Activated CD4-positive, alpha-beta T cell treated with anti-CD3 and anti-CD28 coated beads, Interleukin-2, amount 10 ng/mL, durations not matched to agents 7 days and 5 days (primary cell): Measurements from ENCODE around the gene INSIG1. TPM values are rescaled to one million over a fixed set of nuclear protein-coding genes. Genes with fewer than 3 reads are reported as not detected.

ENCODE experiments used
- CTCF ChIA-PET: fragments of 350-600 bp; sonication (Branson Sonifier 250); formaldehyde crosslinking; loops from one replicate; lab custom pipeline; 2021; ENCODE audit warnings: antibody characterized with exemption; lab: Charles Lee
- POLR2A ChIA-PET: fragments of 350-600 bp; sonication (Branson Sonifier 250); formaldehyde crosslinking; loops from one replicate; lab custom pipeline; 2021; ENCODE audit warnings: antibody characterized with exemption; lab: Charles Lee
- DNase-seq: peaks from one replicate; pipeline ENCODE4 v3.0.0-alpha.2; 2020
- H3K27ac Mint-ChIP-seq: one replicate; pipeline ENCODE4 v1.8.0; 2021; ENCODE audit warnings: mild to moderate bottlenecking, moderate library complexity, mixed read lengths
- H3K27me3 Mint-ChIP-seq: one replicate; pipeline ENCODE4 v1.8.0; 2021; ENCODE audit warnings: mixed read lengths
- H3K36me3 Mint-ChIP-seq: one replicate; pipeline ENCODE4 v1.8.0; 2021; ENCODE audit warnings: low read depth, mixed read lengths
- H3K4me1 Mint-ChIP-seq: one replicate; pipeline ENCODE4 v1.8.0; 2021; ENCODE audit warnings: mixed read lengths
- H3K4me3 Mint-ChIP-seq: one replicate; pipeline ENCODE4 v1.8.0; 2021; ENCODE audit warnings: mild to moderate bottlenecking, moderate library complexity, mixed read lengths
- H3K9me3 Mint-ChIP-seq: one replicate; pipeline ENCODE4 v1.8.0; 2021; ENCODE audit warnings: mixed read lengths
- total RNA-seq, 2 experiments: library from RNA; stranded (reverse); gene quantifications; one replicate each; pipeline ENCODE4 v1.2.3, GENCODE V29; 2021

Gene INSIG1
- total RNA-seq, 2 experiments from 2014 or later = 69.3 to 71.2 TPM

DNA sequence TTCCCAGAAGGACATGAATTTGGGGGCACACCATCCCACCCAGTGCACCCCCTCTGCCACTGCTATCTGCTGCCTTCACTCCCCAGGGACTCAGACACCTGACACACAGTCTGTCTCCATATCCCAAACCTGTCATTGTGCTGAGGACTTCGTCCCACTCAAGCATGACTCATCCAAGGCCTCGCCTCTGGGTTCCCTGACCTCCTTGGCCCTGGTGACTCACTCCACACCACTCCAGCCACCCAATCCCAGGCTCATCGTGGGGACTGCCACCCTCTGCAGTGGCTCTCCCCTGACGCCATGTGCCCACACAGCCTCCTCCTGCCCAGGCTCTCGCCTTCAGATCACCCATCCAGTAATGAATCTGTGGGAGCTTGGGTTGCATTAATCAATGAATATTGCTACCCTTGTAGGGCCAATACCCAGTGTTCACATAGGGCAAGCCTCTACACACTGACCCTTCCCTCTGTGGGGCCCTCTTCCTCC is 6.6 kb upstream of the INSIG1 start:
- ChIA-PET CTCF (interaction anchor here (0.6 kb wide), 1 partner anchor 57 kb away, joined by 3 read pairs; no protein-coding TSS in a partner anchor), POLR2A (no interaction called here)
- Mint-ChIP-seq H3K4me1 (peaks cover 50% of the 10 kb centered on the region), H3K9me3 (peaks cover 9% of the 10 kb centered on the region), H3K27ac (no peak overlapping the region), H3K27me3 (peaks cover 3% of the 10 kb centered on the region), H3K4me3 (no peak overlapping the region), H3K36me3 (peaks cover 4% of the 10 kb centered on the region)
- DNase-seq = no peak

DNA sequence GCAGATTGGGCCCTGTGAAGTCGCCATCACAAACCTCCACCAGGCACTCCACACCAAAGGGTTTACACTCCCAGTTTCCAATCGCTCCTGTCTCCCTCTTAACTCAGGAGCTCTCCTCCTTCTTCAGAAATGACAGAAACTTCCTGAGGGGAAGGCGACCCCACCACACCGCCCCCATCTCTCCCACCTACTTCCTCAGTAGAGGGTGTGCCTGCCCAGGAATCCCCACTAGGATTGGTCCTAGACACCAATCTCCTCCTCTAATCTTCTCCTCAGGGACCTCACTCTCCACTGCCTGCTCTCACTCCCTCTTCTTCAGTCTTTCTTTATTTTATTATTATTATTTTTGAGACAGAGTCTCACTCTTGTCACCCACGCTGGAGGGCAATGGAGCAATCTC is 5.9 kb upstream of the INSIG1 start:
- POLR2A ChIA-PET = no interaction called here
- CTCF ChIA-PET = interaction anchor here (0.6 kb wide), 1 partner anchor 57 kb away, joined by 3 read pairs; no protein-coding TSS in a partner anchor

DNA sequence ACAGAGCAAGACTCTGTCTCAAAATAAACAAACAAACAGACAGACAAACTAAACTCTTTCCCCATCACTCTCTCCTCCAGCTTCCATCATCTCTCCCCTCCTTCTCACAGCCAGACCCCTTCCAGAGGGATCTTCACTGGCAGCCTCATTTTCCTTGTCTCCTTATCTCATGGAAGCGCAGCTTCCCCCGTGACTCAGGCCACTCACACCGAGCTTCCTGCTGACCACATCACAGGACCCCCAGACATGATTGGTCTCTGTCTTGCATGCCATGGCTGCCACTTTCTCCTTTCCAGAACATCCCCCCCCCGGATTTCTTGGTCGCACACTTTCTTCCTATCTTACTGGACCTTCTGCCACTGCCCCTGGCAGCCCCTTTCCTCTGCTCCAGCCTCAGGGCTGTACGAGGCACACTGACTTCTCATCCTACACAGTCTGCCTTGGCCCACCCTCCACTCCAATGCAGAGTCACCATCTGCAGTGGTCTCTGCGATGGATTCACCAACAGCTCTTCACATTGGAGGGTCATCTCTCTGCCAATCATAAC is 4.9 kb upstream of the INSIG1 start:
- Mint-ChIP-seq H3K4me3 (no peak overlapping the region), H3K9me3 (peaks cover 3% of the 10 kb centered on the region), H3K27me3 (peaks cover 3% of the 10 kb centered on the region), H3K27ac (no peak overlapping the region), H3K4me1 (peaks cover 42% of the 10 kb centered on the region), H3K36me3 (peaks cover 3% of the 10 kb centered on the region)
- POLR2A ChIA-PET = no interaction called here
- DNase-seq = no peak
- CTCF ChIA-PET = interaction anchor here (1.3 kb wide), 1 partner anchor 9 kb away, joined by 4 read pairs; no protein-coding TSS in a partner anchor

More for the DNA sequence above, 5.9 kb upstream of the INSIG1 start:
- Mint-ChIP-seq H3K9me3 (peaks cover 4% of the 10 kb centered on the region), H3K27ac (no peak overlapping the region), H3K4me3 (no peak overlapping the region), H3K36me3 (peaks cover 3% of the 10 kb centered on the region), H3K27me3 (peaks cover 3% of the 10 kb centered on the region), H3K4me1 (peaks cover 50% of the 10 kb centered on the region)
- no peak for DNase-seq

DNA sequence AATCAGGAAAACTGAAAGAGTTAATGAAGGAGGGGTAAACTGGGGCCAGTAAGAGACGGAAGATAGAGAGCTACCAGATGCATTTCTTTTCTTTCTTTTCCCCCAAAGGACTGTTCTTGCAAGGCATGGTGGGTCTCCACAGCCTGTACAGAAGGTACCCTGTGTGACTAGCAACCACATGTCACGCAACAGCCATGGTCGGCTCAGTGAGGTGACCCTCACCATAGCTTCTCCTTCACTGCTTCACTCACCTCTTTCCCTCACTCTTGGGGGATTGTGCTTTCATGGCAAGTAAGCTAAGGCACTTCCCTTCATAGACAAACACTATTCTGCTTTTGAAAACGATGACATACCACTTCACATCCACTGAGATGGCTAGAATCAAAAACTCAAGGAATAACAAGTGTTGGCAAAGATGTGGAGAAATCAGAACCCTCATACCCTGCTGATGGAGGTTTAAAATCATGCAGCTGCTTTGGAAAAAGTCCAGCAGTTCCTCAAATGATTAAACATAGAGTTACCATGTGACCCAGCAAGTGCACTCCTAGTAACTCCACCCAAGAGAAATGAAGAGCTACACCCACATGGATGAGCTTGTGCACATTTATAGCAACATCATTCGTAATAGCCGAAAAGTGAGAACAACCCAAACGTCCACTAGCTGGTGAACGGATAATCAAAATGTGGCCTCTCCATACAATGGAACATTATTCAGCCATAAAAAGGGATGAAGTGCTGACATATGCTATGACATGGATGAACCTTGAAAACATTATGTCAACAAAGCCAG is 3.8 kb upstream of the INSIG1 start:
- peaks cover 3% of the 10 kb centered on the region for H3K27me3 Mint-ChIP-seq
- no peak overlapping the region for H3K4me3 Mint-ChIP-seq
- no peak for DNase-seq
- peaks cover 3% of the 10 kb centered on the region for H3K9me3 Mint-ChIP-seq
- H3K36me3 Mint-ChIP-seq = peaks cover 6% of the 10 kb centered on the region
- H3K27ac Mint-ChIP-seq = no peak overlapping the region
- CTCF ChIA-PET = interaction anchor here (1.1 to 3.5 kb wide), 2 partner anchors 15 to 51 kb away, joined by 3 to 12 read pairs; no protein-coding TSS in a partner anchor
- POLR2A ChIA-PET = interaction anchor here (0.6 kb wide), 1 partner anchor 434 kb away, joined by 4 read pairs; no protein-coding TSS in a partner anchor
- H3K4me1 Mint-ChIP-seq = peaks cover 33% of the 10 kb centered on the region

DNA sequence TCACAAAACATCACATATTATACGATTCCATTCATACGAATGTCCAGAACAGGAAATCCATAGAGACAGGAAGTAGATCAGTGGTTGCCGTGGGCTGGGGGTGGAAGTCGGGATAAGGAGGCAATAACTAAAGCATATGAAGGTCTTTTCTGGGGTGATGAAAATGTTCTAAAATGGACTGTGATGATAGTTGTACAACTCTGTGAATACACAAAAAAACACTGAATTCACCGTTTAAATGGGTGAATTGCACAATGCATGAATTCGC is 3.2 kb upstream of the INSIG1 start:
- CTCF ChIA-PET = interaction anchor here (1.1 to 3.5 kb wide), 2 partner anchors 15 to 51 kb away, joined by 3 to 12 read pairs; no protein-coding TSS in a partner anchor
- no peak overlapping the region for H3K27ac Mint-ChIP-seq
- H3K4me3 Mint-ChIP-seq = no peak overlapping the region

DNA sequence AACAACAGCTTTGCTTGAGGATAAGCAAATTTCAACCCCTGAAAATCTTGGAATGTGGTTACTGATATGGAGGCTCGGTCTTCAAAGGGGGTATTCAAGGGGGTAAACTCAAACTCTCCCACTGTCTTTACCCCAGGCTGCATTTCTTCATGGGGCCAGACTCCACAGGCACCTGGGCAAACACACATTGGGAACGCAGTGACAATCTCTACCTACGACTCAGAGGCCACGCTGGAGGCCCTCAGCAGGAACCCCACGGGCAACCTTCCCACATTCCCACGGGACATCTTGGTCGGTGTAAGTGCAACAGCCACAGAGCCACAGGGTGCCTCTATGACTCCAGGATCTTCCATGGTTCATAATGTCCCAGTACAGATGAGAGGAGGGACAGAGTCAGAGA is 2.2 kb upstream of the INSIG1 start:
- peaks cover 3% of the 10 kb centered on the region for H3K27me3 Mint-ChIP-seq
- H3K36me3 Mint-ChIP-seq = peaks cover 19% of the 10 kb centered on the region
- no peak for DNase-seq
- H3K4me1 Mint-ChIP-seq = peaks cover 42% of the 10 kb centered on the region
- no peak overlapping the region for H3K4me3 Mint-ChIP-seq
- CTCF ChIA-PET = interaction anchor here (2.2 to 3.5 kb wide), 2 partner anchors 8 to 49 kb away, joined by 8 to 12 read pairs; no protein-coding TSS in a partner anchor
- POLR2A ChIA-PET = no interaction called here
- H3K9me3 Mint-ChIP-seq = peaks cover 3% of the 10 kb centered on the region
- H3K27ac Mint-ChIP-seq = peak overlapping the region; percentile 20

More for the DNA sequence above, 3.2 kb upstream of the INSIG1 start:
- POLR2A ChIA-PET = no interaction called here
- Mint-ChIP-seq H3K9me3 (peaks cover 3% of the 10 kb centered on the region), H3K4me1 (peaks cover 33% of the 10 kb centered on the region), H3K36me3 (peaks cover 11% of the 10 kb centered on the region), H3K27me3 (peaks cover 3% of the 10 kb centered on the region)
- DNase-seq = no peak

DNA sequence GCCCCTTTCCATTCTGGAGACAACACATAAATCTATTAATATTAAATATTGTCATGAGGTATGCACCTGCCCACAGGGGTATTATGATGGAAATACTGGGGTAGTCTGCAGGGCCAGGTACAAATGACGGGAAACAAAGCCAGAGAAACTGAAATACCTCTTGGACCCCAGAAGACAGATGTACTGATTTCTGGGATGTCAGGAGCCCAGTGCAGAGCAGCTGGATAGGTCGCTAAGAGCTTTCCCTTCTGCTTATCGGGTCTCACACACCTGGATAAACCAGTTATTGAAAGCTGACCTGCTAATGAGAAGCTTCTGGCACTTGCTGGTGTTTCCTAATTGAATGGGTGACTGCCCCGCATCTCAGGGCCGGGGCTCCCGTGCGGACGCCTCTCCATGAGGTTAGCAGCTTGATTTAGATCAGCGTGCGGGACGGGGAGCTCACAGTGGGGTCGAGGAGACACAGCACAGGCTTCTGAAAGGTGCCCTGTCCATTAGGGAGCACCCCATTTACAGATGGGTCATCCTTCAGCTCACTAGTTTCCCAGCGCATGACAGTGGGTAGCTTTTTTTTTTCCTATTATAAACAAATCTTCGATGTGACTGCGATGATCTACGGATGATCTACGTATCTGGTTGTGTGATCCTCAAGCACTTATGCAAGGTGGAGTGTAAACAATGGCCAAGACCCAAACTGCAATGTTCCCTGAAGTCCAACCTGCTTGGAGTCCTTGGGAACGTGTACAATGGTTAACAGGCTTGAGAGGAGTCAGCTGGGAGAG is 1.5 kb upstream of the INSIG1 start:
- Mint-ChIP-seq H3K27ac (peak overlapping the region; percentile 93), H3K9me3 (peaks cover 3% of the 10 kb centered on the region), H3K4me3 (peak overlapping the region; percentile 65), H3K4me1 (peaks cover 46% of the 10 kb centered on the region), H3K36me3 (peaks cover 25% of the 10 kb centered on the region), H3K27me3 (peaks cover 3% of the 10 kb centered on the region)
- ChIA-PET POLR2A (interaction anchor here (2.4 kb wide), 1 partner anchor 91 kb away, joined by 13 read pairs; no protein-coding TSS in a partner anchor), CTCF (interaction anchor here (0.6 to 3.5 kb wide), 7 partner anchors 9 to 106 kb away, joined by 3 to 12 read pairs (median 4); no protein-coding TSS in a partner anchor)
- DNase-seq = no peak

DNA sequence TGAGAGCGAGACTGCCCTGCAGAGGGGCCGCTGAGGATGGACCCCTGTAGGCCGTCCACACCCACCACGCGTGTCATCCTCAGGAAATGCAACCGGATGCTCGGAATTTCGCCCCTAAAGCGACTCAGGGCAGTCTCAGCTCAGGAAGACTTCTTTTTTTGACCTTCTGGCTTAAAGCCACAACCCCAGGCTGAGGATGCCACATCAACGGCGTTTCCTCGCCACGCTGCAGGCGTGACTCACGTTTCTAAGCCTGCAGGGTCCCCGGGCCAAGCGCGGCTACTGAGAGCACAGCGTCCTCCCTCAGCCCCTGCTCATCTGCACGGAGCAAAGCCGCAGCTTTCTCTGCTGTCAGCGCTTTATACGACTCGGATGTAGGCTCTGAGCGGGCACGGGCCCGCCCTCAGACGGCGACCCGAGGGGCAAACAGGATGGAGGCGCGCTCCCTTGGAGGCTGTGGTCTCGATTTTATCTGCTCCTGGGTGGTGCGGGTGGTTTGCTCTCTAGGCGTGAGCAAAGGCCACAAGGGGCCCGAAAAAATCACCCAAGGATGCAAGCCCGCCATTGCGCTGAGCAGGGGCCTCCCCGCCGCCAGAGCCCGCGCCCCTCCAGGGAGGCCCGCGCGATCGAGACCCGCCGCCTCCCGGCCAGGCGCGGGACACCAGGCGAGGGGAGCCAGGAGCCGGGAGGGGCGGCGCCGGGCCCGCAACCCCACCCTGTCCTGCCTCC is 726 bp upstream of the INSIG1 start:
- Mint-ChIP-seq H3K9me3 (peaks cover 3% of the 10 kb centered on the region), H3K4me1 (peaks cover 45% of the 10 kb centered on the region), H3K36me3 (peaks cover 30% of the 10 kb centered on the region), H3K27ac (peak overlapping the region; percentile 93), H3K4me3 (peak overlapping the region; percentile 65), H3K27me3 (peaks cover 3% of the 10 kb centered on the region)
- ChIA-PET POLR2A (interaction anchor here (0.6 to 2.4 kb wide), 3 partner anchors 11 to 123 kb away, joined by 4 to 13 read pairs (median 5); no protein-coding TSS in a partner anchor), CTCF (interaction anchor here (0.8 to 3.5 kb wide), 12 partner anchors 10 to 107 kb away, joined by 3 to 14 read pairs (median 4); no protein-coding TSS in a partner anchor)
- DNase-seq = peak; percentile 89

DNA sequence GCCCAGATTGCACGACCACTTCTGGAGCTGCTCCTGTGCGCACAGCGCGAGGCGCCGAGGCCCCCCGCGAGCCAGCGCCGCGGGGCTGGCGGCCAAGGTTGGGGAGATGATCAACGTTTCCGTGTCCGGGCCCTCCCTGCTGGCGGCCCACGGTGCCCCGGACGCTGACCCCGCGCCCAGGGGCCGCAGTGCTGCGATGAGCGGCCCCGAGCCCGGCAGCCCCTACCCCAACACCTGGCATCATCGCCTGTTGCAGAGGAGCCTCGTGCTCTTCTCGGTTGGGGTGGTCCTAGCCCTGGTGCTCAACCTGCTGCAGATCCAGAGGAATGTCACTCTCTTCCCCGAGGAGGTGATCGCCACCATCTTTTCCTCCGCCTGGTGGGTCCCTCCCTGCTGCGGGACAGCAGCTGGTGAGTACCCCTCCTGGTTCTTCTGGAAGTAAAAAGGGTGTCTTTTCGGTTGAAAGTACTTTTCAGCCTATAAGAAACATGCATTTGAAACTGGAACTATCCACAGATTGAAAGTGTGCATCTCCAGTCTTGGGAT is 683 bp downstream of the INSIG1 start:
- Mint-ChIP-seq H3K4me1 (peaks cover 47% of the 10 kb centered on the region), H3K27me3 (no peaks in the 10 kb centered on the region), H3K27ac (peak overlapping the region; percentile 97), H3K9me3 (peaks cover 3% of the 10 kb centered on the region), H3K36me3 (peaks cover 35% of the 10 kb centered on the region), H3K4me3 (peak overlapping the region; percentile 89)
- CTCF ChIA-PET = interaction anchor here (0.9 to 2.8 kb wide), 9 partner anchors 23 to 295 kb away, joined by 3 to 14 read pairs (median 4); partner anchors contain the start of gene PAXIP1
- peak; percentile 19 for DNase-seq
- POLR2A ChIA-PET = interaction anchor here (0.8 to 2.4 kb wide), 3 partner anchors 93 to 346 kb away, joined by 3 to 13 read pairs (median 9); partner anchors contain the start of gene RBM33

DNA sequence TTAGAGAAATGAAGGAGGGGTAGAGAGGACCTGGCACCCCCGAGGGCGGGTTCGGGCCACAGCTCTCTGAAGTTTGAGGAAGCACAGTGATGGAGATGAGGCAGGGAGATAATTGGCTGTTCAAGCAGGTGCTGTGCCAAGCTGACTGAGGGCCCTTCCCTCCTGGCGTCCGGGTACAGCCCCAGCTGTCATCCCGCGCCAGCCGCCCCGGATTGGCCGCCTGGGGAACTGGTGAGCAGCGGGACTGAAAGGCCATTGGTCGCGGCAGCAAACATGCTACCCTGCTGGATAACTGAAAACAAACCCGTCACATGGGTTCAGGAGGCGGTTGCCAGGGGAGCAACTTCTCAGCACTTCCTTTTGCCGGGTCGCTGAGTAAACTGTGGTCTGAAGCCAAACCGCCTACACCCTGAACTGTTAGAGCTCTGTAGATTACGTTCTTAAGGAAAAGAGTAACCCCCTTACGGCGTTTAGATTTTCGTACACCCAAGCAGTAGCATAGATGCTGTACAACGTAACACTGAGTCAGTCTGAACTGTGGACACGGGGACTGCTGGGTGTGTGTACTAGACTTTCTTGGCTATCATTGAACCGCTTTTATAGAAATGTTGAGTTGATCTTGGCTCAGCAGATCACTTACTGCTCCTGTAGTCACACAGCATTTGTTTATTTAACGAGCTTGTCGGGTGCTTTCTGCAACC is 1.3 kb downstream of the INSIG1 start:
- peaks cover 51% of the 10 kb centered on the region for H3K4me1 Mint-ChIP-seq
- peaks cover 41% of the 10 kb centered on the region for H3K36me3 Mint-ChIP-seq
- H3K4me3 Mint-ChIP-seq = peak overlapping the region; percentile 89
- peak; percentile 98 for DNase-seq
- peaks cover 3% of the 10 kb centered on the region for H3K9me3 Mint-ChIP-seq
- ChIA-PET CTCF (interaction anchor here (0.7 to 2.8 kb wide), 8 partner anchors 24 to 296 kb away, joined by 3 to 14 read pairs (median 4); partner anchors contain the start of gene PAXIP1), POLR2A (interaction anchor here (0.8 to 1.6 kb wide), 3 partner anchors 92 to 345 kb away, joined by 3 to 9 read pairs (median 3); partner anchors contain the start of gene RBM33)
- no peaks in the 10 kb centered on the region for H3K27me3 Mint-ChIP-seq
- H3K27ac Mint-ChIP-seq = peak overlapping the region; percentile 97
